K562 (cell line): ENCODE data around the gene PPP1R1C. TPM values are rescaled to one million over a fixed set of nuclear protein-coding genes. Genes with fewer than 3 reads are reported as not detected.

Experiments used
- ATAC-seq: fragments of 200-7000 bp; cut with Tn5 transposase; 3 replicates; pipeline ENCODE4 v1.9.1; 2020; ENCODE audit warnings: moderate library complexity
- BruUV-seq: library from RNA; stranded (reverse); fragments of 400-500 nt; replicated peaks from 2 replicates; lab custom pipeline; 2021; lab: Mats Ljungman, UMichigan
- CTCF ChIA-PET: fragments of 300-600 bp; formaldehyde crosslinking; extraction: SDS; loops from one replicate; lab custom pipeline; 2021; ENCODE audit warnings: low intra/inter-chr PET ratio; lab: Yijun Ruan, JAX
- POLR2A ChIA-PET: fragments of 300-600, 350-650 bp; sonication (Branson Sonifier 250); formaldehyde crosslinking; extraction: SDS; loops from one replicate; lab custom pipeline; 2021; ENCODE audit warnings: antibody characterized with exemption, inconsistent platforms; lab: Yijun Ruan, JAX
- DNase-seq, 4 experiments: peaks; one replicate each; pipeline versions ENCODE4 v3.0.0 to v3.0.0-alpha.2; 2011 to 2018; ENCODE audit warnings: low spot score in 3 of 4, mixed read lengths in 3 of 4; ENCODE audit errors: extremely low read depth in 1 of 4
- FAIRE-seq: peaks from 2 replicates; lab custom pipeline; 2011; peaks lifted over from hg19 to GRCh38; lab: Jason Lieb, UNC
- H2AFZ ChIP-seq: 2 replicates; pipeline ENCODE4 v1.6.0; 2011; ENCODE audit warnings: low read depth, low read length, control low read depth, inconsistent platforms
- H3K27ac ChIP-seq: fragments of 200-600 bp; 3 replicates; pipeline ENCODE4 v1.8.0; 2011; ENCODE audit warnings: low read depth, mild to moderate bottlenecking, control low read depth, inconsistent platforms, low read length, moderate library complexity, mixed read lengths; ENCODE audit errors: extremely low read depth
- H3K27me3 ChIP-seq, 2 experiments: fragments of 300-600 bp in 1 of 2; 2 replicates in 1 of 2; 3 replicates in 1 of 2; pipeline versions ENCODE4 v1.6.0 to v1.8.0; 2011; ENCODE audit warnings: inconsistent platforms in 2 of 2, low read length in 2 of 2, mild to moderate bottlenecking in 1 of 2, mixed read lengths in 1 of 2, moderate library complexity in 1 of 2; ENCODE audit not compliant: control insufficient read depth in 2 of 2, insufficient read depth in 2 of 2
- H3K36me3 ChIP-seq: fragments of 300-600 bp; 3 replicates; pipeline ENCODE4 v1.8.0; 2011; ENCODE audit warnings: mild to moderate bottlenecking, low read length, inconsistent platforms; ENCODE audit not compliant: control insufficient read depth, insufficient read depth
- H3K4me1 ChIP-seq, 2 experiments: fragments of 200-600 bp in 1 of 2; replicated peaks in 1 of 2; 2 replicates in 1 of 2; 3 replicates in 1 of 2; pipeline versions ENCODE4 v1.5.1 to v1.8.0; 2011; ENCODE audit warnings: inconsistent platforms in 2 of 2, low read length in 2 of 2, mild to moderate bottlenecking in 1 of 2, mixed read lengths in 1 of 2, moderate library complexity in 1 of 2; ENCODE audit not compliant: control insufficient read depth in 2 of 2, insufficient read depth in 2 of 2
- H3K4me2 ChIP-seq: 2 replicates; pipeline ENCODE4 v1.6.1; 2011; ENCODE audit warnings: low read length, control low read depth, inconsistent platforms, mixed read lengths; ENCODE audit not compliant: insufficient read depth
- H3K4me3 ChIP-seq: fragments of 200-600 bp; sonication (generic), shearing (Covaris generic); 2 replicates; pipeline ENCODE4 v1.5.1; 2016; ENCODE audit warnings: control low read depth, inconsistent platforms
- H3K79me2 ChIP-seq: fragments of 200-600 bp; 3 replicates; pipeline ENCODE4 v1.8.0; 2011; ENCODE audit warnings: low read length, inconsistent platforms; ENCODE audit not compliant: control insufficient read depth, insufficient read depth
- H3K9ac ChIP-seq, 2 experiments: 2 replicates each; pipeline versions ENCODE4 v1.6.0 to v1.6.1; 2011; ENCODE audit warnings: low read depth in 2 of 2, low read length in 2 of 2, control low read depth in 1 of 2, inconsistent platforms in 1 of 2, mild to moderate bottlenecking in 1 of 2, mixed read lengths in 1 of 2; ENCODE audit not compliant: insufficient read depth in 1 of 2
- H3K9me1 ChIP-seq: one replicate; pipeline ENCODE4 v1.6.0; 2011; ENCODE audit warnings: inconsistent platforms, mild to moderate bottlenecking, low read length, moderate library complexity; ENCODE audit not compliant: control insufficient read depth, insufficient read depth
- H3K9me3 ChIP-seq: replicated peaks from 2 replicates; pipeline ENCODE4 v1.5.1; 2011; ENCODE audit warnings: low read depth, low read length, inconsistent platforms; ENCODE audit not compliant: control insufficient read depth, insufficient read depth
- H4K20me1 ChIP-seq: replicated peaks from 2 replicates; pipeline ENCODE4 v1.6.1; 2011; ENCODE audit warnings: low read length, inconsistent platforms, mixed read lengths; ENCODE audit not compliant: control insufficient read depth, insufficient read depth
- AFF4 ChIP-seq: sonication (generic); formaldehyde crosslinking; IDR thresholded peaks from 2 replicates; pipeline ENCODE4 v1.8.0; 2023; ENCODE audit warnings: mild to moderate bottlenecking, missing genetic modification reagents
- GABPB2 ChIP-seq: fragments of 250-450 bp; sonication (Bioruptor Pico); conservative IDR thresholded peaks from 2 replicates; pipeline ENCODE4 v1.5.1; 2021; ENCODE audit warnings: mild to moderate bottlenecking
- PATZ1 ChIP-seq: fragments of 250-450 bp; sonication (Bioruptor Pico); IDR thresholded peaks from 2 replicates; pipeline ENCODE4 v1.5.0; 2020; ENCODE audit warnings: mild to moderate bottlenecking, borderline replicate concordance
- POLR3A ChIP-seq: IDR thresholded peaks from 2 replicates; pipeline ENCODE4 v1.6.1; 2011; ENCODE audit warnings: borderline replicate concordance, mild to moderate bottlenecking, moderate library complexity; ENCODE audit not compliant: insufficient read length, insufficient read depth; ENCODE audit errors: extremely low read depth
- TEAD4 ChIP-seq, 2 experiments: sonication (generic) in 1 of 2; formaldehyde crosslinking in 1 of 2; IDR thresholded peaks; 2 replicates each; pipeline versions ENCODE4 v1.6.1 to v1.8.0; 2012 to 2022; ENCODE audit warnings: borderline replicate concordance in 1 of 2, inconsistent platforms in 1 of 2, low read length in 1 of 2, mild to moderate bottlenecking in 1 of 2, missing genetic modification reagents in 1 of 2
- ZNF224 ChIP-seq: sonication (generic); formaldehyde crosslinking; IDR thresholded peaks from 2 replicates; pipeline ENCODE4 v1.8.0; 2022; ENCODE audit warnings: mild to moderate bottlenecking, missing genetic modification reagents
- ZNF668 ChIP-seq: fragments of 250-450 bp; sonication (Bioruptor Pico); IDR thresholded peaks from 2 replicates; pipeline ENCODE4 v1.8.0; 2022; ENCODE audit warnings: mild to moderate bottlenecking, inconsistent platforms
- WGBS: fragments of 100-300 bp; shearing (Covaris generic); methylation state at CpG from one replicate; pipeline ENCODE4 v1.1.6; 2016; ENCODE audit warnings: low coverage, mixed read lengths; ENCODE audit not compliant: insufficient coverage; ENCODE audit errors: missing lambda C conversion rate; 5-methylcytosine and 5-hydroxymethylcytosine counted together
- in situ Hi-C: fragments of 300-500 bp; cut with MboI; formaldehyde crosslinking; loops from 4 replicates; pipeline ENCODE4 v1.15.0; 2018; ENCODE audit warnings: inconsistent platforms, mixed read lengths
- intact Hi-C: fragments of 100-400 bp; cut with micrococcal nuclease; formaldehyde crosslinking; loops from 2 replicates; pipeline ENCODE4 v1.14.2; 2022
- polyA plus RNA-seq, 8 experiments: library from polyadenylated mRNA; depleted of rRNA in 4 of 8; stranded (reverse) in 5 of 8; unstranded in 3 of 8; fragments of >200 nt; fragmentation: Nextera tagmentation in 2 of 8; fragmentation: Illumina TruSeq in 1 of 8; extraction: Ambion mirVana in 2 of 8; extraction: Trizol in 1 of 8; gene quantifications; 2 replicates each; pipeline versions ENCODE4 v1.2.1 to v1.2.3, GENCODE V29; 2011 to 2014; ENCODE audit warnings: inconsistent platforms in 1 of 8, missing spikeins in 1 of 8
- total RNA-seq, 7 experiments: library from RNA; depleted of rRNA in 6 of 7; stranded (reverse); fragments of >200 nt in 6 of 7; fragmentation: Illumina TruSeq in 2 of 7; extraction: Trizol in 2 of 7; gene quantifications; 2 replicates each; pipeline versions ENCODE4 v1.2.1 to v1.2.3, GENCODE V29; 2011 to 2021; ENCODE audit warnings: low replicate concordance in 1 of 7
- TF ChIP-seq, protein P1 (sequence below): fragments of 250-450 bp; sonication (Bioruptor Pico); IDR thresholded peaks from 2 replicates; pipeline ENCODE4 v1.9.0; 2021; ENCODE audit warnings: mild to moderate bottlenecking
- TF ChIP-seq, protein P2 (sequence below), 2 experiments: fragments of 200-800 bp in 1 of 2; sonication (Bioruptor generic) in 1 of 2; sonication (generic) in 1 of 2; formaldehyde crosslinking in 1 of 2; IDR thresholded peaks in 1 of 2; conservative IDR thresholded peaks in 1 of 2; 2 replicates each; pipeline versions ENCODE4 v1.5.0 to v1.6.1; 2016 to 2020; ENCODE audit warnings: missing compliant biosample characterization in 1 of 2, missing genetic modification characterization in 1 of 2, missing genetic modification reagents in 1 of 2
- TF ChIP-seq, protein P3 (sequence below): fragments of 250-450 bp; sonication (Bioruptor Pico); IDR thresholded peaks from 2 replicates; pipeline ENCODE4 v1.8.0; 2022; ENCODE audit warnings: moderate library complexity, mild to moderate bottlenecking, inconsistent platforms

PPP1R1C gene
- total and polyA plus RNA-seq, 9 of the 15 experiments (the other 6 are each of a cell fraction or from before 2014, with no cell fraction given) = 0.09 to 0.64 (median 0.40) TPM; not detected in 2

DNA sequence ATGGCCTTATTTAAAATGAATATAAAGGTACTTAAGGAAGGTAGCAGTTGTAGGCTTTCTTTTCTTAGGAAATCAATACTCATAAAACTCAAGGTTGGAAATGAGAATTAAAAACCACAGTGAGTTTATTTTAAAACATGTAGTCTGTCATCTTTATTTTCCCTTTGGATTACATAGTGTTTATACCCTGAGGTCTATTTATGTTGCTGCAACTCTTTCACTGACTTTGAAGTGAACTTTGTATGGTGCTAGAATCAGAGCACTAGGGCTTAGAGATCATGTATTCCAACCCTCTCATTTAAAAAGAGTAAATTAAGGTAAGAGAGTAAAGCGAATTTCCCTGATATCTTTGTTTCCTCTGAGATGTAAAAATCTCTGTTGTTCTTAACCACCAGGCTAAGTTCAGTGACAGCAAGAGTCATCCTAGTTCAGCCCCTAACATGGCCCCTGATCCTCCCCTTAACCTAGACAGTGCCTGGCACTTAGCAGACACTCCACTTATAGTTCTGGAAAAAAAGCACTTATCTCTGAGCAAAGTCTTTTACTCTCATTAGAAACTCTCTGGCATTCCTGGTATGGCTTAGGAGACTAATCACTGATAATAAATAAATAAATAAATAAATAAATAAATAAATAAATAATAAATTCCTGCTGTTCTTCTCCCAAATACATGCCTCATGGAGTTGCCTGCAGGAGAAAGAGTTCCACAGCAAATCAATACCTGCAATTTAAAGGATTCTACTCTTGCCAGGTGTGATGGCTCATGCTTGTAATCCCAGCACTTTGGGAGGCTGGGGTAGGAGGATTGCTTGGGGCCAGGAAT, 33.0 kb upstream of the PPP1R1C start:
- Histone ChIP-seq H3K27me3 (no peaks in the 10 kb centered on the region), H3K36me3 (no peaks in the 10 kb centered on the region), H4K20me1 (no peaks in the 10 kb centered on the region), H3K27ac (no peak overlapping the region), H3K4me2 (no peak overlapping the region), H3K79me2 (no peaks in the 10 kb centered on the region), H3K9ac (no peak overlapping the region), H2AFZ (no peak overlapping the region), H3K9me1 (no peaks in the 10 kb centered on the region), H3K4me1 (no peaks in the 10 kb centered on the region), H3K4me3 (no peak overlapping the region), H3K9me3 (no peaks in the 10 kb centered on the region)
- DNase-seq (no peak), FAIRE-seq (no peak), ATAC-seq (no peak)
- ChIA-PET CTCF (no interaction called here), POLR2A (no interaction called here)
- no TSS peak for BruUV-seq
- in situ Hi-C loops = no loop called here
- WGBS = 0% methylated on average over 1 of the region's 1 CpG
- intact Hi-C loops = no loop called here
- TF ChIP-seq AFF4 (CRISPR knock-in tag) (no peak), TEAD4 (IDR thresholded peaks at IDR 0.05; ENCODE audit: low read length) (no peak), TEAD4 (CRISPR knock-in tag; IDR thresholded peaks at IDR 0.05; ENCODE audit: borderline replicate concordance) (no peak), ZNF224 (no peak), POLR3A (no peak), GABPB2 (no peak), PATZ1 (CRISPR knock-in tag) (no peak), ZNF668 (no peak)
- TF ChIP-seq, protein P1, sequence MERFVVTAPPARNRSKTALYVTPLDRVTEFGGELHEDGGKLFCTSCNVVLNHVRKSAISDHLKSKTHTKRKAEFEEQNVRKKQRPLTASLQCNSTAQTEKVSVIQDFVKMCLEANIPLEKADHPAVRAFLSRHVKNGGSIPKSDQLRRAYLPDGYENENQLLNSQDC (CRISPR knock-in tag) = no peak
- TF ChIP-seq, protein P2, sequence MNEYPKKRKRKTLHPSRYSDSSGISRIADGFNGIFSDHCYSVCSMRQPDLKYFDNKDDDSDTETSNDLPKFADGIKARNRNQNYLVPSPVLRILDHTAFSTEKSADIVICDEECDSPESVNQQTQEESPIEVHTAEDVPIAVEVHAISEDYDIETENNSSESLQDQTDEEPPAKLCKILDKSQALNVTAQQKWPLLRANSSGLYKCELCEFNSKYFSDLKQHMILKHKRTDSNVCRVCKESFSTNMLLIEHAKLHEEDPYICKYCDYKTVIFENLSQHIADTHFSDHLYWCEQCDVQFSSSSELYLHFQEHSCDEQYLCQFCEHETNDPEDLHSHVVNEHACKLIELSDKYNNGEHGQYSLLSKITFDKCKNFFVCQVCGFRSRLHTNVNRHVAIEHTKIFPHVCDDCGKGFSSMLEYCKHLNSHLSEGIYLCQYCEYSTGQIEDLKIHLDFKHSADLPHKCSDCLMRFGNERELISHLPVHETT (CRISPR knock-in tag; conservative IDR thresholded peaks at IDR 0.05 in 1 of 2, IDR thresholded peaks at IDR 0.05 in 1 of 2) = no peak
- TF ChIP-seq, protein P3, sequence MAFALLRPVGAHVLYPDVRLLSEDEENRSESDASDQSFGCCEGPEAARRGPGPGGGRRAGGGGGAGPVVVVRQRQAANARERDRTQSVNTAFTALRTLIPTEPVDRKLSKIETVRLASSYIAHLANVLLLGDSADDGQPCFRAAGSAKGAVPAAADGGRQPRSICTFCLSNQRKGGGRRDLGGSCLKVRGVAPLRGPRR (CRISPR knock-in tag) = no peak
